HuH-7.5 (cell line): ENCODE data around the gene FBN2.

ENCODE experiments used
- DNase-seq: peaks from one replicate; pipeline ENCODE4 v3.0.0; 2011; ENCODE audit warnings: low spot score

Gene FBN2

GRCh38 chr5:128304791-128305190, 233.3 kb downstream of the FBN2 start:
- DNase-seq: no peak

- DNase-seq: no peak
Observed at GRCh38 chr5:128304088-128304487, 234.0 kb downstream of the FBN2 start.

DNA sequence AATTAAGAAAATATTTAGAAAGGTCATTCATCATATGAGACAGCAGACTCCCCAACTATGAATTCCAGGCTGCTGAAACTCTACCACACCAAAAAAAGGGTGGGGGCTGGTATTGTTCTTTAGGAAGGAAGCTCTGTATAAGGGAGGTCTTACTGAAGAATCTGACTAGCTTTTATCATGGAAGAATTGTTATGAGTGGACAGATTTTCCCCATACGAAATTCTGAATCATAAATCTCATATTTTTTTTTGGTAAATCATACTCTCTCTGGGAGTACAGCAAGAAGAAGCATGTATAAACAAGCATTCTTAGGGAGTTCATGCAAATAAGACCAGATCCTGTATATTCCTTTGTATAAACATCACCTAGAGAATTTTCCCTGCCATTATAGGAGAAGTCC, 234.5 kb downstream of the FBN2 start:
- DNase-seq: no peak

GRCh38 chr5:128300181-128300580, 237.9 kb downstream of the FBN2 start:
- DNase-seq: no peak

DNA sequence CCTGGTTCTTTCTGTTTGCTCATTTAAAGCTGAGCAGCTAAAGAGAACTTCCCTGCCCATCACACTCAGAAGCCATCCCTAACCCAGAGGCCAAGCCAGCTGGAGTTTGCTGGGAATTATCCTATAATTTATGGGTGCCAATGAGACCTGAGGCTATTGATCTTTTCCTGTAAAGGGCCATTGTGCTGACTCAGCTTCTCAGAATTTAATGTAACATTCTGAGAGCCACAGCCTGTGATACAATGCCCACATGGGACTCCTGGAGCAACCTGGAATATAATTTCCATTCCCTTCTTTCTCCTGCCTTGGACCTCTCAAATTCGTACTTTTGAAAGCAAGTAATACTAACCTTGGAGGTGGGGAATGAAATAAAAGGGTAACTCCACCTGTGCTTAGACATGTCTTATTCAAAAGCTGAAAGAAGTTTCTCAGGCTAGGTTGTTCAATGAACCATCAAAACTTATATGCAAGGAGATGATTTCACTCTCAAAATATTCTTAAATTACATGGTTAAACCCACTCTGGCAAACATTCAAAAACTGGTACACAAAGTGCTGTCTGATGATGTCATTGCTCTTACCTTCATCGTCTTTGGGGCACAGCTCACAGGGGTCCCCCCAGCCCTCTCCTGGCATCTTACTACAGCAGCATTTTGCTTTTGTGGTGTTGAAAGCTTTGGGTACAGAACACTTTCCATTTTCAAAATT, 247.7 kb downstream of the FBN2 start:
- DNase-seq: no peak

DNA sequence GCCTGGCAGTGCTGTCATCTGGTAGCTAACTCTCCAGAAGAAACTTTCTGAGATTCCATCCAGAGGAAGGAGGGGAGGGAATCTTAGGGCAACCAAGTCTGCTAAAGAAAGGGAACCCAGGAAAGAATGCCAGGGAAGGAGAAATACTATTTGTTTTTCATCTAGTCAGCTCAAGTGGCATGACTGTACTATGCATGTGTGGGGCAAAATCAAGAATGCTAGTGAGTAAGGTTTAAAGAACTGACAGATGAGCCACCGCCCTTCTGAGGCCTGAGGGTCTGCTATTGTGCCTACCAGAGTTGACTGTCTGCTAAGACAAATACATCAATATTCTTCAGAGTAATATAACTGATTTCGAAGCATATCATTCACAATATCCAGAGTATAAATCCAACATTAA, 250.3 kb downstream of the FBN2 start:
- DNase-seq: no peak

- DNase-seq: no peak
Observed at GRCh38 chr5:128284236-128284635, 253.8 kb downstream of the FBN2 start.

GRCh38 chr5:128279345-128279744, 258.7 kb downstream of the FBN2 start:
- no peak for DNase-seq

- DNase-seq: no peak
Observed at GRCh38 chr5:128276537-128277216, 261.4 kb downstream of the FBN2 start.

GRCh38 chr5:128274441-128274840, 263.6 kb downstream of the FBN2 start:
- no peak for DNase-seq

DNA sequence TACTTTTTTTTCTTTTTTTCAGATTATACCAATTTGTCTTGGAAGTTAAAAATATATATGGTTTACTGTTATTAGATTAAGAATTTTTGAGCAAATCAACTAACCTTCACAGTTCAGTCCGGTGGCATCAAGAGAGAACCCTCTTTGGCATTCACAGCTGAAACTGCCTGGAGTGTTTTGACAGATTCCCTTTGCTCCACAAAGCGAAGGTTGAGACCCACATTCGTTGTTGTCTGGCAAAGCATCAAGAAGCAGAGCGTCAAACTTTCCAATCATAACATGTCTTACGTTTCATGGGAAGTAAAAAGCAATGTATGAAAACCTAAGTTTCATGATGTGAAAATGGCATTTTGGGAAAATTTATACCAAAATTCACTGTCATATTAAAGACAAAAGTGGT, 264.3 kb downstream of the FBN2 start:
- DNase-seq: no peak

GRCh38 chr5:128271859-128272464, 266.1 kb downstream of the FBN2 start:
- no peak for DNase-seq

DNA sequence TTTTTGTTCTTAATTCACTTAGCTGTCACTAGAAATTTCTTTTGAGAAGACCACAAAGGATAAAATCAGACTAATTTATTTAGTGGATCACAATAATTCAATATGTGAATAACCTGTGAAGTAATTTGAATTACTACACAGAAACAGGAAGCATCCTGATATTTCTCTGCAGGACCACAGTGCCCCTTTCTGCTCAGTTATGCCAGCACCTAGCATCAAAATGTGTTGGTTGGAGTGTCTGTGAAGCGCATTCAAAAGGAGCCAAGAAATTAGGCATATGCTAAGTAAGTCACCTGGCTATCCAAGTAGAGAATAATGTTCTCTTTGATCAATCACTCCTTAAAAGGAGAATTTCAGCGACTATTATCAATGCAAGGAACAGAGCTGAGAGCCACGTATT, 267.0 kb downstream of the FBN2 start:
- DNase-seq: no peak

DNA sequence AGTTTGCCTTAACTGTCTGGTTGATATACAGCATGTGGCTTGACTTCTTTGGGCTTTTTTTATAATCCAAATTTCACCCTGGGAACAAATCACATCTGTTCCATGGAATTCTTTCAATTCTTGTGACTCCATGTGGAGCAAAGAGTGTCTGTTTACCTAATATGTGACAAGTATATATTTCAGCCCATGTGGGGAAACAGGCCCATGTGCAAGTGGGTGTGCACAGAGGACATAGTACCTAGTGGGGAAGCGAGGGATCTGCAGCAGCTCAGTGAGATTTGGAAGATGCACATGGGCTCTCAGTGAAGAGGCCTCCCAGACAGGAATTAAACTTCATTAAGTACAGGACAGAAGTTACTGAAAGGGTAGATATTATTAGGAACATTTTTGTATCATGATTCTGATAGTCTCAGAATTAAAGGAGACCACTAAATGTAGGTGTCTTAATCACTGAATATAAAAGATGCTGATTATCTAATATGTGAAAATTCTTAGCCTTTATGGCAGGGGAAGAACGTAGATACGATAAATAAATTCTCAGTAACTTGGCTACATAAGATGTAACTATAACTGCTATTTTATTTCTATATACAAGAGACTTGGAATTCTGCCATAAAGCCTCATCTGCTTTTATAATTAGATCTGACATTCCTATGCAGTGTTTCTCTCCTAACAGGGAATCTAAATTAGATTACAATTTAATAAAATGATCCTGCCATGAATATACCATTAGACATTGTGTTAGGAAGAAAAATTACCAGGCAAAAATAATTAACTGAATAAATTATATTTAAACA, 273.3 kb downstream of the FBN2 start:
- DNase-seq: no peak

DNA sequence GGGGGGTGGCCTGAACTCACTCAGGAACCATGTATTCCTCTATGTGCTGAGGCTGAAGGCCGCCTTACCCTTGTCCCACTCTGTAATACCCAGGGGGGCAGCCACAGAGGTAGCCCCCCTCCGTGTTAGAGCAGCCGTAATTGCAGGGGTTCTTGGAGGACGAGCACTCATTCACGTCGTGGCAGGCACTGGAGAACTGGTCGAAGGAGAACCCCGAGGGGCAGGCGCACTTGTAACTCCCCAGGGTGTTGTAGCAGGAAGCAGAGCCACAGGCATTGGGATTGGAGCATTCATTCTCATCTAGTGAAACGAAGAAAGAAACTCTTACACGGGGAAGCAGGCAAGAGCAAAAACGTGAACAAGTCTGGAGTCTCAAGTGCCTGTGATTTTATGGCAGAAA, 274.7 kb downstream of the FBN2 start:
- no peak for DNase-seq

- DNase-seq: no peak
Observed at GRCh38 chr5:128262911-128263310, 275.1 kb downstream of the FBN2 start.

GRCh38 chr5:128259607-128260021, 278.4 kb downstream of the FBN2 start:
- no peak for DNase-seq

- DNase-seq: no peak
Observed at GRCh38 chr5:128258372-128258771, 279.7 kb downstream of the FBN2 start.

GRCh38 chr5:128257076-128257475, 281.0 kb downstream of the FBN2 start:
- no peak for DNase-seq

DNA sequence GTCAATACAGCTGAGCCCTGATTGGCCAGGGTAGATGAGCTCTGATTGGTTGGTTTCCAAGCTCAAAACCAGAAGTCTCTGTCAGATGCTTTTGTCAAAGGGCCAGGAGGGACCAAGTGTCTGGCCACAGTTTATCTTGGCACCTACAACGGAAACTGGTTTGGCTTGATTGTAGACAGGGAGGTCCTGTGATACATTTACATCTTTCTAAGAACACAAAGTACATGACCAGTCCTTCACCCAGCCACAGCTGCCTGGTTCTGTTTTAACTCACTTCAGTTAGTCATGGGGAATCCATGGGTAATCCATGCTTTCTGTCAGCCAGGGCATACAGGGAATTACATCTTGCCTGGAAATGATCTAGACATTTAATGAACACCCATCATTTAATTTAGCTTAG, 283.3 kb downstream of the FBN2 start:
- DNase-seq: no peak

DNA sequence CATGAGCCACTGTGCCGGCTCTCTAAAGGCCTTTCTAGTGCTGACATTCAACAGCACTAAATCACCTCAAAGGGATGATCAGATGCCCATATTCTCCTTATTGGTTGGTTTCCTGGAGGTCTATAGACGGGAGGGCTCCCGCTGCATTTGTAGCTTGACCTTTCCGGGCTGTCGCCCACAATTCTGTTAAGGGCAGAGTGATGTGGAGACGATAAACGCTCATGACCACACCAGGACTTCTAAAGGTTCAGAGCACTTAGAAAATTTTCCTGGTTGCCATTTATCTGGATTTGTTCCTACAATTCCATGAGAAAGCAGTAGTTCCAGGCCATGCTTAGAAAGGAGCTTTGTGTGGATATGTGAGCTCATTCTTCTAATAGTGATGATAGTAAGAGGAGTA, 284.2 kb downstream of the FBN2 start:
- DNase-seq: no peak

GRCh38 chr5:128253161-128253560, 284.9 kb downstream of the FBN2 start:
- no peak for DNase-seq

GRCh38 chr5:128252756-128253155, 285.3 kb downstream of the FBN2 start:
- no peak for DNase-seq
